Germinal center (tissue), 1 donor: ENCODE measurements around the gene ALG12.

Experiments used
- DNase-seq: peaks from one replicate; pipeline ENCODE4 v3.0.0; 2012; ENCODE audit warnings: mixed read lengths, low spot score

Gene ALG12

DNA sequence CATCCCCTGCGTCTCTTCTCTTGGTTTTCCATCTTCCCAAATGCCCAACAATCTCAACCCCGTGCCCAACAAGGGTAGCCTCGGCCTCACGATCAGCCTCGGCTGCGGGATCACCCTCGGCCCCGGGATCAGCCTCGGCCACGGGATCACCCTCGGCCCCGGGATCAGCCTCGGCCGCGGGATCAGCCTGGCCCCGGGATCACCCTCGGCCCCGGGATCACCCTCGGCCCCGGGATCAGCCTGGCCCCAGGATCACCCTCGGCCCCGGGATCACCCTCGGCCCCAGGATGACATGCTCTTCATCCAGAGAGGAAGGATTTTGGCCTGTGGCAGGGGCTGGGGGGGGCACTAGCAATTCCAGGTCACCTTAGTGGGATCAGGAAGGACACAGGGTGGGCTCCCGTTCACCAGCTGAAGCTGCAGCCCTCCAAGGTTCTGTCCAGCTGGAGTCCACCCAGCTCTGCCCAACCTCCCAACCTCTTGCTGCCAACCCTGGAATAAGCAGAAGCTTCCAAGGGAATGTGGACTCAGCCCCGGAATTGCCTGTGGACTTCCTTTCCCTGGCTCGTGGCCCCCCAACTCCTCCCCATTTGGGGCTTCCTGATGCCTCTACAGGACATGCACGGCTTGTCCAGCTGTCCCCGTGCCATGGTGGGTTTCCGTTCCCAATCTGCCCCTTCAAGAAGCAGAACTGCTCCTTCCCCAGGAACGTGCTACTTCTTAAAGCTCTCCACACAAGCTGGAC, 6.2 kb downstream of the ALG12 start:
- no peak for DNase-seq

DNA sequence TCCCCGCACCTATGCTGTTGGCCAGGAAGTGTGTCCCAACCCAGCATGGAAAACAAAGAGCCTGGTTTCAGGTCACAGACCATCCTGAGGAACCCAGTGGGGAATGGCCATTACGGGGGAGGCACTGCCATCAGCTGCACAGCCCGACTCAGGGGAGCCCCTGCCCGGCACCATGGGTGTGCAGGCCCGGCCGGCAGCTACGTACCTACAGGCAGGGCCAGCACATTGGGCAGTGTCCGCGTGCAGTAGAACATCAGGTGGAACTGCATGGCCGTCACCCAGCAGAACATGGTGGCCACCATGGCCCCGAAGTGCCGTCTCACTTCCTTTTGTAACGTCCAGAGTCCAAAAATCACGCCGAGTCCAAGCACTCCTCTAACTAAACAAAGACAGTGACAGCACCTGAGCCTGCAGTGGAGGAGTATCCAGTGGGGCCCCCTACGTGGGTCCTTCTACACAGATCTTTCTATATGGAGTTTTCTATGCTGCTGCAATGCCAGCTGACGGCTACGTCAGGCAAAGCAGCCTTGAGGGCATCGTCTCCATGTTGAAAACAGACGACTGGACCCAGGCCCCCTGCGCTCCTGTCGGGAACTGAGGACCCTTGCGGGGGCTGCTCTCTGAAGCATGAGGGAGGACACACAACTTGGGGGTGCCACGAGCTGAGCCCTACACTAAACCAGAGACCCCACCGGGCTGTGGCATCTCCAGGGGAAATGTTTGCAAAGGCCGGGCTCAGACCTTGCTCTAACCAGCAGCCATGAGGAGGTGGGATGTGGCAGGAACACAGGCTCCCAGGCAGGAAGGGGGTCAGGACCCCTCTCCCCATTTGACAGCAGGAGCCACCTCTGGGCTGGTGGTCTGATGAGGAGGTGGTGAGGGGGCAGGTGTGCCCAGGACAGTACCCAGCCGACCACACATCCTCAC, 7.7 kb downstream of the ALG12 start:
- DNase-seq: no peak

DNA sequence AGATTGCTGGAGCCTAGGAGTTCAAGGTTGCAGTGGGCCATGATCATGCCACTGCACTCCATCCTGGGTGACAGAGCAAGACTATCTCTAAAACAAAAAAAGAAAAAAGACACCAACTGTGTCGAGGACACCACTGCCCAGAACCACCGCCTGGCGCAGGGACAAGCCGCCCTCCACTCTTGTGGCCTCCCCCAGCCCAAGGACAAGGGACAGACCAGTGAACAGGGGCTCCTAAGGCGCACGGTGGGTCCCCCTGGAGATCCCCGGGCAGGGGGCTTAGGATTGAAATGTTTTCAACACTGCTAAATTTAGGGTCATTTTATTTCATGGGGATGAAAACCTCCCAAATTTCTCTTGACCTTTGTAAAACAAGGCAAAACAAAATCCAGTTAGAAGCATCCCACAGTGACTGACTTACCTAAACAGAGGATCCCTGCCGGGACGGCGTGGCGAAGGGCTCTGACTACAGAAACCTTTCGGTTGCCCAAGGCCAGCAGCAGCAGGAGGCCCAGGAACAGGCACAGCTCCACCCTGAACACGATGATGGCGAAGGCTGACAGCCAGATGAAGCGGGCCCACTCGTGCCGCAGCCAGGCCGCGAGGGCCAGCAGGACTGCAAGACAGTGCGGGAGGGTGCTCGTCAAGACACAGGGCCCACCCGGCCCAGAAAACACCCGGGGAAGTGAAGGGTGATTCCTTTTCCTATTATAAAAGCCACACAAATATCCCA, 8.6 kb downstream of the ALG12 start:
- DNase-seq: no peak

DNA sequence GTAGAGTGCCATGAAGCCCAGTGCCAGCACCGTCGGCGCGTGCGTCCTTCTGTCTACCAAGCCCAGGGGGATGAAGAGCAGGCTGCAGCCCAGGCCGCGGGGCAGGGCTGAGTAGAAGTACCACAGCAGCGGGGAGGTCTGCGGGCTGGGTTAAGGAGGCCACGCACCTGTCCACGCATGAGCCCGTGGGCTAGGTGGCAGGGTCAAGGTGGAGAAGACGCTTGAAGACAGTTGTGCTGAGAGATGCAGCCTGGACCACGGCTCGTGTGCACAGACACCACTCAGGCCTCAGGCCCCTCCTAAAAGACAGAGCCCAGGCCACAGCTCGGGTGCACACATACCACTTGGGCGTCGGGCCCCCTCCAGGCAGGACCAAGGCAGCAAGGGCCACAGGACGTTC, 10.4 kb downstream of the ALG12 start:
- no peak for DNase-seq

DNA sequence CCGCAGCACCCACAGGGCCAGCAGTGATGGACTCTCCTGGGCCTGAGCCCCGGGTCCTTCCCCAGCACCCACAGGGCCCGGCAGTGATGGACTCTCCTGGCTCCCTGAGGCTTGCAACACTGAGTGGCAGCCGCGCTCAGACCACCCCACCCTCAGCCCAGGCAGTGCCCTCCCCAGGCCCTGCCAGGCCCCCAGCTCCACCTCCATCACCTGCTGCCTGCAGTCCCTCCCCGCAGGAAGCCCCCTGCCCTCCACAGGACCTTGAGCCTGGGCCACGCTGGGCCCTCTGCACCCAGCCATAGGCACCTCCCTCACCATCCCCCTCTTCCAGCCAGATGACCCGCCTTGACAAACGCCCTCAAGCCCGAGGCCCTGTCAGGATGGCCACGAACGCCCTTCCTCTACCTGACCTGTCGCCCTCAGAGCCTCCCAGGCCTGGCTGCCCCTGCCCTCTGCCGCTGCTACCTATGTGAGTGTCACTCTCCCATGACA, 11.4 kb downstream of the ALG12 start:
- DNase-seq: no peak

DNA sequence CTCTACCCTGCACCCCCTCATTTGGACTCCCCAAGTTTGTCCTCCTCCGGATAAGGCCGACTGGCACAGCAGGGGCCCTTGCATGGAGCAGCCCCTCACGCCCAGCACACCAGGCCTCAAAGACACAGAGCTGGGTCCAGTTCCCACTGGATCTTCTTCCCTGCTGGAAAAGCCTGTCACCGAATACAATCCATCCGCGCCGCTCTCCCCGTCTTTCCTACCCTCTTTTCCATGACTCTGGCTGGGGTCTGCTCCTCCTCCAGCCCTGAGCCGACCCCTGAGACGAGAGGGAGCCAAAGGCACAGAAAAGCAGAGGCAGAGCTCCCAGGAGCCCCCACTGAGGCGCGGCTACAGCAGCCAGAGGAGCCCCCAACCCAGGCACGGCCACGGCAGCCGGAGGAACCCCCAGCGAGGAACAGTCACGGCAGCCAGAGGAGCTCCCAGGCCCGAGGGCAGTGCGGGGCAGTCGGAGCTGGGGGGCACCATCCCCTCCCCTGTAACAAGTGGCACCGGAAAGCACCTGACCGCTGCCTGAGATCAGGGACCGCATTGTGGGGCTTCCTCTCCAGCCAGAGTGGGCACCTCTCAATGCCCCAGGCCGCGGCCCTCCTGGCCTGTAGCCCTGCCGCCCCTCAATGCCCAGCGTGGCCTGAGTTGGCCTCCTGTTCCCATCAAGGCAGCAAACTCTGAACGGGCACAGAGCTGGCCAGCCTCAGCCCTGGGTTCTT, 12.0 kb downstream of the ALG12 start:
- DNase-seq: no peak

DNA sequence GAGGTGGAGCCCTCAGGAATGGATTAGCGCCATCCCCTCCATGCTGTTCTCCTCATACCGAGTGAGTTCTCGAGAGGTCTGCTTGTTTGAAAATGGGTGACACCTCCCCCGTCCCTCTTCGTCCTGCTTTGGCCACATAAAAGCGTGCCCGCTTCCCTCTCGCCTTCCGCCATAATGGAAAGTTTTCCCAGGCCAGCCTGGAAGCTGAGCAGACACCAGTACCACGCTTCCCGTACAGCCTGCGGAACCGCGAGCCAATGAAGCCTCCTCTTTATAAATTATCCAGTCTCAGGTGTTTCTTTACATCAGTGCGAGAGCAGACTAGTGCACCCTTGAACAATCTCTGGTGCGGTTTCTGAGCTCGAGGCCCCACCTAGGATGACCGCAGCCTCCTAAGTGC, 12.8 kb downstream of the ALG12 start:
- no peak for DNase-seq

DNA sequence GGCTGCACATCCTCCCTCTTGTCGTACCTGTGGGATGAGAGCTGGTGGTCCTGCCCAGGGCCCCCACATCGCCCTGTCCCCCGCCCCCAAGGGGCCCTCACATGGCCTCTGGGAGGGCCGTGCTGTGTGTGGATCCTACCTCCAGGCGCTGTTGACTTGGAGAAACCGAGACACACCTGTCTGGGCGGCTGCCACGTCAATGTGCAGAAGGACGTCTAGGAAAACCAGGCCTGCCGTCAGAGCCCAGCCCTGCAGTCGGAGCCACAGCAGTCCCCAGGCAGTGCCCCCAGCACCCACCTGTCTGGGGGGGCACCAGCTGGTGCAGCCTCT, 14.2 kb downstream of the ALG12 start:
- DNase-seq: no peak

DNA sequence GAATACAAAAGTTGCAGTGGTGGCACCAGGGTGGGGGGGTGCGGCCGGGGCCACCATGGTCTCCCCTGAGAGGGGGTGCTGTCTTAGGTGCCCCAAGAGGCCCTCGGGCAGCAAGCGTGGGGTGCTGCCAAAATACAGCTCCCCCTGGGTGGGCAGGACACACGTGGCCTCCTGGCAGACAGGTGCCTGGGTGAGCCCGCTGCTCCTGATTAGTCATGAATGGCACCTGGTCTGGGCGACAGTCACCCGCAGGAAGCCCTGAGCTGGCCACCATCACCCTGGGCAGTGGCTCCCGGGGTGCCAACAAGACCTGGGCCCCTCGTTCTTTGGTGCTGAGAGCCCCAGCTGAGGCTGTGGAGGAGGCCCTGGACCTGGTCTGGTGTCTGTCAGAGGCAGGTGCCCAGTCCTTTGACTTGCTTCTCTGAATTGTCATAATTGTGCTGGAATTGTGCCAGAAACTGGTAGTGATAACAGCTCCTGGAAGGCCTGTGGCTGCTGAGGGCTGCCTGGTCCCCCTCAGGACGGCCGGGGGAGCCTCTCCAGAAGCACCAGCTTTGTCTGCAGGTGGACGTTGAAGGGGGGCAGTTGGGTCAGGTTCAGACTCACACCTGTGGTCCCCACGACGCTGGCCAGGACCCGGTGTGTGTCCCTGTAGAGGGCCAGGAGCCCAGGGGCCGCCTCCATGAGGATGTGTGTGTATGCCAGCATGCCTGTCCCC, 14.8 kb downstream of the ALG12 start:
- no peak for DNase-seq

DNA sequence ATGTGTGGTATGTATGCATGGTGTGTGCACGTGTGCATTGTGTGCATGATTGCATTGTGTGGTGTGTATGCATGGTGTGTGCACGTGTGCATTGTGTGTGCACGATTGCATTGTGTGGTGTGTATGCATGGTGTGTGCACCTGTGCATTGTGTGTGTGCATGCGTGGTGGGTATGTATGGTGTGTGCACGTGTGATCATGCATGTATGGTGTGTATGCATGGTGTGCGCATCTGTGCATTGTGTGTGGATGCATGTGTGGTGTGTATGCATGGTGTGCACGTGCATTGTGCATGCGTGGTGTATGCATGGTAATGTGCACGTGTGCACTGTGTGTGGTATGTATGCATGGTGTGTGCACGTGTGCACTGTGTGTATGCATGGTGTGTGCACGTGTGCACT, 16.8 kb downstream of the ALG12 start:
- no peak for DNase-seq

DNA sequence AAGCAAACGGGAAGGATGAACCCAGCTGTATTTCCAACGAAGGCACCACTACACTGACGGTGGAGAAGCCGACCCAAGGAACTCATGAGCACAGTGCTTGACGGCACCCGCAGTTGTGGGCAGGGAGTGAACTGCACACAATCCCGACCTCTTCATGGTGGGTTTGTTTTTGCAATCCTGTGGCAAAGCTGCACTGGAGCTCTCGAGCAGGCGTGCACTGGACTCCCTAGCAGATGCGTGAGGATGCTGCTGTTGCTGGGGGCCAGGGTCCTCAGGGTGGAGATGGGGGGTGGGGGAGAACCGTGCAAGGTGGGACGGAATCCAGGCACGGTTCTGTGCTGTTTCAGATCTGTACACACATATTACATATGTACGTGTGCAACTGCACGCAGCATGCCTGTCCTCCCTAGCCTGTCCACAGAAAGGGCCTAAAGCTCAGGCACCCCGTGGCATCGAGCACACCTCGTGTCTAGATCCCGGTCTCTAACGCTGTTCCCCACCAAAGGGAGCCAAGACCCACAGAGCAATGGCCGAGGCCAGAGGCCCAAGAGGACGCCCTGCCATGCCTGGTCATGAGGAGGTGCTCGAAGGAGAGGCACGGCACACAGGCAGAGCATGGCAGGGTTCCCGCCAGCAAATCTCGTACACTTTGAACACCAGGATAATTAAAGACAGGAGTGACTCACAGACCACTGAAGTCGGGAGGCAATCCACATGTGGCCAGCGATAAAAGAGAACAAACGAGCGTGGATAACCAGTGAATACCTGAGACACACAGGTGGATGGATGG, 17.6 kb downstream of the ALG12 start:
- no peak for DNase-seq

DNA sequence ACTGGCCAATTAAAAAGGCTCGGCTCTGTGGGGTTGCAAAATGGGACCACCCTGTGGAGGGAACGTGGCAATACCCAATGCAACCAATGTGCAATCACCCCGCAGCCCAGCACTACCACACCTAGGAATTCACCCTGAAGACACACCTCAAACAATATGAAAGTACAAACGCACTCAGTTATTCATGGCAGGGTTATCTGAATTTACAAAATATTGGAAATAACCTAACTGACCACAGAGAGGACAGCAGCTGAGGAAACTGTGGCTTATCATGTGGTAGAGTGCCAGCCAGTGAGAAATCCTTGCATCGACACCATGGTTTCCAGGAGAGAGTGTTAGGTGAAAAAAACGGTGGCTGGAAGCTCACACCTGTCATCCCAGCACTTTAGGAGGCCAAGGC, 18.7 kb downstream of the ALG12 start:
- DNase-seq: no peak

DNA sequence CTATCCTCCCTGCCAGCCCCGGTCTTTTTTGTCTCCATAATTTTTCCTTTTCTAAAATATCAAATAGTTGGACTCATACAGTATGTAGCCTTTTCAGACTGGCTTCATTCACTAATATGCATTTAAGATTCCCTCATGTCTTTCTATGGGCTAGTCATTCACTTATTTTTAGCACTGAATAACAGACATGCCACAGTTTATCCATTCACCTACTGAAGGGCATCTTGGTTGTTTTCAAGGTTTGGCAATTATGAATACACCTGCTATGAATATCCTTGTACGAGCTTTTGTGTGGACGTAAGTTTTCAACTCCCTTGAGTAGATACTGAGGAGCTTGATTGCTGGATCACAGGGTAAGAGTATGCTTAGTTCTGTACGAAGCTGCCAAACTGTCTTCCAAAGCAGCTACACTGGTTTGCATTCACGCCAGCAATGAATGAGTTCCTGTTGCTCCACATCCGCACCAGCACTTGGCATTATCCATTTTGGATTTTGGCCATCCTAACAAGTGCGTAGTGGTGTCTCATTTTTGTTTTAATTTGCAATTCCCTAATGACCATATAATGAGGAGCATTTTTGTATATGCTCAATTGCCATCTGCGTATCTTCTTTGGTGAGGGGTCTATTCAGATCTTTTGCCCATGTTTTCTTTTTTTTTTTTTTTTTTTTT, 21.1 kb downstream of the ALG12 start:
- DNase-seq: no peak

DNA sequence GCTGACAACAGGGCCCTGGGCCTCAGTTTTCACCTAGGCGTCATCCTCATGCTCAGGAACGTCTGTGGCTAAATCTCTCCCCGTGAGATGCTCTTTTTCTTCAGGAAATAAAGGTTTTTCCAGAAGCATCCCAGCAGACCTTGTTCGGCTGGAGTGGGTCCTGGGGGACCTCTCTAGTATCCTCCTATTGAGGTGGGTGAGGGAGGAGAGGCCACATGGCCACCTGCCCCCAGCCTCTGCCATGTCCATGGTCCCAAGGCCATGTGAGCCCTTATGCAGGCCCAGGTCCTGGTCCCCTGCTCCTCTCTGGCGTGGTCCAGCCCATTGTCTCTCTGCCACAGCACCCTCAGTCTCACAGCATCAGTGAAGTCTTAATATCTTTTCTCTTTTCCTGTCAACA, 22.0 kb downstream of the ALG12 start:
- DNase-seq: no peak

DNA sequence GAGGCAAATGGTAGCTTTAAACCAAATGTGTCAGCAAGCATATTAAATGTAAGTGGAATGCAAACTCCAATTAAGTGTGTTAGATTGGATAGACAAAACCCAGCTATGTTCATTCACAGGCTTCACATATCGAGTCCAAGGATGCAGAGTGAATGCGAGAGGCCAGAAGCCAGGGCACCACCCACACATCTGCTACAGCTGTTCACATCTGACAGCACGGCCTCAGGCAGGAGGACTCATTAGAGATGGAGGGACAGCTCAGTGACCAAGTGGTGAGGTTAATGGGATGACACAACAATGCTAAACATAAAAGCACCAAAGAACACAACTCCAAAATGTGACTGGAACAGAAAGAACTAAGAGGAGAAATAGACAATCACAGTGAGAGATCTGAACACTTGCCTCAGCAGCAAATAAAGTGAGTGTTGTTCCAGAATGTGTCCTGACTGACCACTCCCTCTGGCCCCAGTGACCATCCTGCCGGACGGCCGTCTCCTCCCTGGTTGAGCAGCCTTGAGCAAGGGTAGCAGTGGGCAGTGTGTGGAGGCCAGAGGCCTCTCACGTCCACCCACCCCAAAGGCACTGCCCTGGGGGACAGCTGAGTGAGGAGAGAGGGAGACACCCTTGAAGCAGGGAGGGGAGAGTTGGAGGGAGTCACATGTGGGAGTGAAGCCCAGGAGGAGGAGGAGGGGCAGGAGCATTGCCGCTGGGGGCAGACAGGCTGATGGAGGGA, 23.8 kb downstream of the ALG12 start:
- DNase-seq: no peak

DNA sequence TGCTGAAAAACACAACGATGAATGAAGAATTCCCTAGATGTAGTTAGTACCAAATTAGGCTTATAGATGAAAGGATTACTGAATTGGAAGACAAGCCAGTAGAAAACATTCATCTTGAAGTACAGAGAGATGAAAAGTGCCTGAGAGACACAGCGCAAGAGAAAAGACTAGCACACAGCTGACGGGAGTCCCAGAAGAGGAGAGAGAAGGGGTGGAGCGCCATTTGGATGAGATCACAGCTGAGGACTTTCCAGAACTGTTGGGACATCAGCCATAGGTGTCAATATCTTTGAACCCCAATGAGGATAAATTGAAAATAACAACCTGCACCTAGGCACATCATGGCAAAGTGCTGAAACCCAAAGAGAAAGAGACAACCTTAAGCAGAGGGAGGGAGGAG, 25.2 kb downstream of the ALG12 start:
- DNase-seq: no peak

DNA sequence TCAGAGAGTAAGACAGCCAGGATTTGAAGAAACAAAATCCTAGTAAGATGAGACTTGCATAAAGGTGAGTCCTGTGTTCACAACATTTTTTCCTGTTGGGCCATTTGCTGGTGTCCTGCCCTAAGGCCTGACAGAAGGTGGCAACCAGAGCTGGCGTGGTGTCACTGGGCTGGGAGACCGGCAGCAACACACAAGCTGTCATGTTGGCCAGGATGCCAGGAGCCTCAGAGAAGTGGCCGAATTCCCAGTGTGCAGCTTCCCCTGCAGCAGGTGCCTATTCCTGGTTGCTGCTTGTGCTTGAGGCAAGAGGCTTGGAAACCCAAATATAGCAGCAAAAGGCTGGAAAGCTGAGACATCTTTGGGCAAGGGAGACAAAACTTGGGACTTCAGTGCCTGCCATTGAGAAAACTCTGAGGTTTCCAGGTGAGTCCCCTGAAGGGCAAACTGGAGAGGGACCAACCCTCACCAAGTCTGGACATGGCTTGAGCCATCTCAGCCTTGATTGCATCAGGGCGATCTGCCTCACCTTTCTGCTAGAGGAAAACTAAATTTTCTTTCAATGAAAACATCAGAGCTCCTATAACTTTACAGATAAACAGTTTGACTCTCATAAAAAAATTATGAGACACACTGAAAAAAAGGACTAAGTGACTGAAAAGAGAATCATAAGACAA, 25.9 kb downstream of the ALG12 start:
- DNase-seq: no peak

DNA sequence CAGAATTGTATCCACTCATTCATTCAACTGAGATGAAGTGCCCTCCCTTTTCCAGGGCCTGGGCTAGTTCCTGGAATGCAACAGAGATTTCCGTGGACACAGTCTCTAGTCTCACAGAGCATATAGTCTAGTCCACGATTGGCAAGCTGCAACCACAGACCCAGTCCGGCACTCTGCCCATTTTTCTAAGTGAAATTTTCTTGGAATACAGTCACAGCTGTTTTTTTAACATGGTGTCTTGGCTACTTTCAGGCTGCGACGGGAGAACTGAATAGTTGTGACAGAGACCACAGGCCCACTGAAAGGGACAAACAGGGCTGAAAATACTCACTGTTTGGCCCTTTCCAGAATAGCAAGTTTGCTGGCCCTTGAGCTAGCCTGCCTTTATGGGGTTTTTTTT, 29.2 kb downstream of the ALG12 start:
- DNase-seq: no peak

DNA sequence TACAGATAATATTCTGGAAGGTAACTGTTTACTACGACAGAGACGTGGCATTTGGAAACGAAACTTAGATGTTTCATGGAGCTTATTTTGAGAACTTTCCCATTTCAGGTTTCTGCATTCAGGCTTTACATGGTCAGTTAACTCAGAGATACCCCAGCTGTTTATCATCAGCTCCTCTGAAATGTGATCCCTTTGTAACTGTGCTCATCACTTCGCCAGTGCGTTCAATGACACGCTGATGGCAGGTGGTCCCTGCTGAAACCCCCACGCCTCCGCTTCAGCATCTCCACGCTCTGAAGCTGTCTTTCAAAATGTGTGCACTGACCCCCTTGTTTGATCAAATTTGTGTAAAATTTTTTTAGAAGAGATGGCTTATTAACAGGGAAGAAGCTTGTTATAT, 30.5 kb downstream of the ALG12 start:
- DNase-seq: no peak
